WTC11 (cell line): ENCODE measurements around the gene SYK. TPM values are rescaled to one million over a fixed set of nuclear protein-coding genes. Genes with fewer than 3 reads are reported as not detected.
A peak's percentile ranks its signal among the peaks of the same experiment; 100 is the strongest.

Source experiments
- ATAC-seq: fragments of 200-7000 bp; cut with Tn5 transposase; 2 replicates; pipeline ENCODE4 v1.10.0; 2021; ENCODE audit warnings: mild to moderate bottlenecking, moderate library complexity
- CTCF ChIA-PET: fragments of 300-600 bp; sonication (Branson Sonifier 250); formaldehyde crosslinking; loops from one replicate; lab custom pipeline; 2021; ENCODE audit warnings: antibody characterized with exemption; lab: Charles Lee
- POLR2A ChIA-PET: fragments of 350-600 bp; sonication (Branson Sonifier 250); formaldehyde crosslinking; loops from one replicate; lab custom pipeline; 2021; ENCODE audit warnings: antibody characterized with exemption; lab: Charles Lee
- DNase-seq: peaks from one replicate; pipeline ENCODE4 v3.0.0; 2021; ENCODE audit warnings: low spot score
- H3K27ac Mint-ChIP-seq: 2 replicates; pipeline ENCODE4 v1.8.0; 2021; ENCODE audit warnings: mixed read lengths
- H3K27me3 Mint-ChIP-seq: 2 replicates; pipeline ENCODE4 v1.8.0; 2021; ENCODE audit warnings: low read depth, mild to moderate bottlenecking, moderate library complexity, mixed read lengths
- H3K36me3 Mint-ChIP-seq: 2 replicates; pipeline ENCODE4 v1.8.0; 2021; ENCODE audit warnings: mixed read lengths
- H3K4me1 Mint-ChIP-seq: 2 replicates; pipeline ENCODE4 v1.8.0; 2022; ENCODE audit warnings: mixed read lengths
- H3K4me3 Mint-ChIP-seq: 2 replicates; pipeline ENCODE4 v1.8.0; 2021; ENCODE audit warnings: mild to moderate bottlenecking, moderate library complexity, mixed read lengths
- H3K9me3 Mint-ChIP-seq: 2 replicates; pipeline ENCODE4 v1.8.0; 2021; ENCODE audit warnings: mixed read lengths
- CTCF ChIP-seq: fragments of 200-600 bp; IDR thresholded peaks from 2 replicates; pipeline ENCODE4 v1.8.0; 2022; ENCODE audit warnings: antibody characterized with exemption
- FOXP1 ChIP-seq: sonication (generic); formaldehyde crosslinking; IDR thresholded peaks from 2 replicates; pipeline ENCODE4 v1.8.0; 2022; ENCODE audit warnings: missing genetic modification reagents, mild to moderate bottlenecking, moderate library complexity, borderline replicate concordance
- ZNF532 ChIP-seq: fragments of 250-450 bp; sonication (Bioruptor Pico); IDR thresholded peaks from 2 replicates; pipeline ENCODE4 v1.9.0; 2021; ENCODE audit warnings: mild to moderate bottlenecking, borderline replicate concordance
- total RNA-seq: library from RNA; stranded (reverse); gene quantifications from 3 replicates; pipeline ENCODE4 v1.2.3, GENCODE V29; 2021
- TF ChIP-seq, protein P1 (sequence below): sonication (generic); formaldehyde crosslinking; IDR thresholded peaks from 2 replicates; pipeline ENCODE4 v1.8.1; 2022; ENCODE audit warnings: low read depth, missing genetic modification reagents, borderline replicate concordance
- TF ChIP-seq, protein P2 (sequence below): fragments of 250-450 bp; sonication (Bioruptor Pico); IDR thresholded peaks from 2 replicates; pipeline ENCODE4 v1.9.0; 2021; ENCODE audit warnings: mild to moderate bottlenecking

SYK gene
- total RNA-seq, 1 experiment from 2014 or later, result 7.4 TPM

DNA sequence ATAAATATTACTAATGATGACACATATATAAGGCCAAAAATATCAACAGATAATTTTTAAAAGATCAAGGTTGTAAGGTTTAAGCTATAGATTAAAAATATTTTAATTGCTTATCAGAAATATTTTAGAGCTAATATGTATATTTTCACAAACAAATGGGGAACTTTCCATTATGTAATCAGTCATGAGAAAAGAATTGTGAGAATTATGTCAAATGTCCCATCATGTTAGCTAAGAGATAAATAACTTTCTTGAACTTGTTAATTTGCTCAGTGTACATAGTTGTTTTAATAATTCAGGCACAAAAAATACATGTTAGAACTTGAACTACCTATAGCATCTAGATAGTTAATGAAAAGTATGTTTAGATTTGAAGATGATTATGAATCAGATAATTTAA, 67.7 kb downstream of the SYK start:
- CTCF ChIA-PET, result interaction anchor here (1.1 to 1.8 kb wide), 2 partner anchors 9 to 96 kb away, joined by 3 to 4 read pairs; no protein-coding TSS in a partner anchor
- no peak for DNase-seq

GRCh38 chr9:90870621-90871326, 69.2 kb downstream of the SYK start:
- H3K4me1 Mint-ChIP-seq, result peaks cover 10% of the 10 kb centered on the region
- POLR2A ChIA-PET, result no interaction called here
- ATAC-seq, result no peak

More for the DNA sequence above, 67.7 kb downstream of the SYK start:
- no peak overlapping the region for H3K27ac Mint-ChIP-seq
- no peaks in the 10 kb centered on the region; the same call in 1 of the 2 replicates for H3K27me3 Mint-ChIP-seq
- ATAC-seq, result no peak
- no peak overlapping the region for H3K4me3 Mint-ChIP-seq
- no peaks in the 10 kb centered on the region for H3K9me3 Mint-ChIP-seq
- POLR2A ChIA-PET, result no interaction called here
- no peak for TF ChIP-seq FOXP1 (CRISPR knock-in tag)
- TF ChIP-seq, protein P1, sequence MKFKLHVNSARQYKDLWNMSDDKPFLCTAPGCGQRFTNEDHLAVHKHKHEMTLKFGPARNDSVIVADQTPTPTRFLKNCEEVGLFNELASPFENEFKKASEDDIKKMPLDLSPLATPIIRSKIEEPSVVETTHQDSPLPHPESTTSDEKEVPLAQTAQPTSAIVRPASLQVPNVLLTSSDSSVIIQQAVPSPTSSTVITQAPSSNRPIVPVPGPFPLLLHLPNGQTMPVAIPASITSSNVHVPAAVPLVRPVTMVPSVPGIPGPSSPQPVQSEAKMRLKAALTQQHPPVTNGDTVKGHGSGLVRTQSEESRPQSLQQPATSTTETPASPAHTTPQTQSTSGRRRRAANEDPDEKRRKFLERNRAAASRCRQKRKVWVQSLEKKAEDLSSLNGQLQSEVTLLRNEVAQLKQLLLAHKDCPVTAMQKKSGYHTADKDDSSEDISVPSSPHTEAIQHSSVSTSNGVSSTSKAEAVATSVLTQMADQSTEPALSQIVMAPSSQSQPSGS (CRISPR knock-in tag), result no peak
- TF ChIP-seq, protein P2, sequence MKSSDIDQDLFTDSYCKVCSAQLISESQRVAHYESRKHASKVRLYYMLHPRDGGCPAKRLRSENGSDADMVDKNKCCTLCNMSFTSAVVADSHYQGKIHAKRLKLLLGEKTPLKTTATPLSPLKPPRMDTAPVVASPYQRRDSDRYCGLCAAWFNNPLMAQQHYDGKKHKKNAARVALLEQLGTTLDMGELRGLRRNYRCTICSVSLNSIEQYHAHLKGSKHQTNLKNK (CRISPR knock-in tag), result no peak
- peaks cover 15% of the 10 kb centered on the region for H3K4me1 Mint-ChIP-seq
- H3K36me3 Mint-ChIP-seq, result no peaks in the 10 kb centered on the region

More at GRCh38 chr9:90870621-90871326, 69.2 kb downstream of the SYK start:
- CTCF ChIA-PET, result interaction anchor here (1.0 to 1.8 kb wide), 3 partner anchors 8 to 97 kb away, joined by 3 to 4 read pairs (median 3); no protein-coding TSS in a partner anchor
- no peak for TF ChIP-seq ZNF532
- peak; percentile 65 for TF ChIP-seq CTCF
- no peaks in the 10 kb centered on the region for H3K36me3 Mint-ChIP-seq
- no peak for DNase-seq
- no peaks in the 10 kb centered on the region; the same call in 1 of the 2 replicates for H3K27me3 Mint-ChIP-seq
- no peak overlapping the region for H3K4me3 Mint-ChIP-seq
- H3K9me3 Mint-ChIP-seq, result no peaks in the 10 kb centered on the region
- peak overlapping the region; percentile 57; the same call in 1 of the 2 replicates for H3K27ac Mint-ChIP-seq
